DOHH2 (cell line): Measurements from ENCODE around the gene HSPB7.

Experiments used
- H3F3A ChIP-seq: fragments of 200-600 bp; sonication (generic), shearing (Covaris generic); 2 replicates; pipeline ENCODE4 v1.6.0; 2016; ENCODE audit warnings: antibody characterized with exemption, mild to moderate bottlenecking; ENCODE audit not compliant: control insufficient read depth, insufficient read depth
- H3K27ac ChIP-seq: fragments of 200-600 bp; sonication (generic); 2 replicates; pipeline ENCODE4 v1.5.1; 2014; ENCODE audit warnings: low read depth, mild to moderate bottlenecking, low read length, moderate library complexity
- H3K27me3 ChIP-seq: fragments of 200-600 bp; sonication (generic); 2 replicates; pipeline ENCODE4 v1.6.1; 2014; ENCODE audit warnings: mild to moderate bottlenecking, low read length, mixed read lengths; ENCODE audit not compliant: control insufficient read depth
- H3K36me3 ChIP-seq: fragments of 200-600 bp; sonication (generic); 2 replicates; pipeline ENCODE4 v1.6.1; 2014; ENCODE audit warnings: mild to moderate bottlenecking, low read length, moderate library complexity, mixed read lengths; ENCODE audit not compliant: control insufficient read depth
- H3K4me1 ChIP-seq: fragments of 200-600 bp; sonication (generic); 2 replicates; pipeline ENCODE4 v1.6.1; 2014; ENCODE audit warnings: mild to moderate bottlenecking, low read length, mixed read lengths; ENCODE audit not compliant: control insufficient read depth
- H3K4me2 ChIP-seq: fragments of 200-600 bp; sonication (generic); 2 replicates; pipeline ENCODE4 v1.6.0; 2014; ENCODE audit warnings: mild to moderate bottlenecking, low read length, moderate library complexity
- H3K4me3 ChIP-seq: fragments of 200-600 bp; sonication (generic); 2 replicates; pipeline ENCODE4 v1.5.1; 2014; ENCODE audit warnings: mild to moderate bottlenecking, low read length, mixed read lengths
- H3K79me2 ChIP-seq: fragments of 200-600 bp; sonication (generic); 2 replicates; pipeline ENCODE4 v1.6.1; 2014; ENCODE audit warnings: mild to moderate bottlenecking, low read length, mixed read lengths; ENCODE audit not compliant: control insufficient read depth
- H3K9me2 ChIP-seq: fragments of 200-600 bp; sonication (generic); replicated peaks from 2 replicates; pipeline ENCODE4 v1.6.1; 2014; ENCODE audit warnings: mild to moderate bottlenecking, low read length, mixed read lengths; ENCODE audit not compliant: control insufficient read depth
- H3K9me3 ChIP-seq: fragments of 200-600 bp; sonication (generic); 2 replicates; pipeline ENCODE4 v1.6.1; 2014; ENCODE audit warnings: antibody characterized with exemption, low read length, mixed read lengths; ENCODE audit not compliant: control insufficient read depth, insufficient read depth
- H4K20me1 ChIP-seq: fragments of 200-600 bp; sonication (generic); 2 replicates; pipeline ENCODE4 v1.6.0; 2014; ENCODE audit warnings: low read depth, mild to moderate bottlenecking, antibody characterized with exemption, low read length, moderate library complexity; ENCODE audit not compliant: control insufficient read depth, insufficient read depth
- EZH2phosphoT487 ChIP-seq: fragments of 200-600 bp; sonication (generic); IDR thresholded peaks from 2 replicates; pipeline ENCODE4 v1.6.1; 2017; ENCODE audit warnings: borderline replicate concordance, mild to moderate bottlenecking, antibody characterized with exemption, low read length, moderate library complexity, mixed read lengths
- TF ChIP-seq, protein P1 (sequence below): fragments of 200-600 bp; sonication (generic); IDR thresholded peaks from one replicate; pipeline ENCODE4 v1.5.1; 2014; ENCODE audit warnings: antibody characterized with exemption, mild to moderate bottlenecking, low read depth, low read length; ENCODE audit not compliant: poor library complexity, severe bottlenecking

Gene HSPB7

DNA sequence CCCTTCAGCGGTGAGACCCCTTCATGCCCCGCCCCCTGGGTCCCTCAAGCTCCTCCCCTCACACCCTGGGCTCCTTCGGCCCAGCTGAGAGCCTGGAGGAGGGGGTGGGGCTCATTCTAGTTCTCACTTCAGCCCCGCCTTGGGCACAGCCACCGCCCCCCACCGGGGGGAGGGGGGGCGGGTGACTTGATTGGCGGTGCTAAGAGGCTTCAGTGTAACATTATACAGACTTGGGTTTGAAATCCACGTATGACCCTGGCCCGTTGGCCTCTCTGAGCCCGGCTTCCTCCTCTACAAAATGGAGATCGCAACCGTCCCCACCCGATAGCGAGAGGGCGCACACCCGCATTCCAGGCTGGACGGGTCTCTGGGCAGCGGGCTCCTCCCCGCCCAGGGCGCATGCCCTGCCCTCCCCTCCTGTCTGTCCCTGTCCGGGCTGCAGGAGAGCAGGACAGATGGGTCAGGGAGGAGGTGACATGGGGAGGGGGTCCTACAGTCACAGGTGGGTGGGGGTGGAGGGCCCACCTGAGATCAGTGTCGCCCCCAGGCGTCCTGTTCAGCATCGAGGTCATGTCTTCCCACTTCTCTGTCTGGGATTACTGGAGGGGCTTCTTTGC, 30.8 kb upstream of the HSPB7 start:
- Histone ChIP-seq H3K27ac (no peak overlapping the region), H3K36me3 (no peaks in the 10 kb centered on the region), H3K79me2 (no peaks in the 10 kb centered on the region), H3F3A (no peaks in the 10 kb centered on the region), H3K4me1 (no peaks in the 10 kb centered on the region), H3K9me3 (no peaks in the 10 kb centered on the region), H3K27me3 (no peaks in the 10 kb centered on the region), H3K9me2 (no peaks in the 10 kb centered on the region), H3K4me3 (no peak overlapping the region), H4K20me1 (no peaks in the 10 kb centered on the region), H3K4me2 (no peak overlapping the region)
- TF ChIP-seq, protein P1, sequence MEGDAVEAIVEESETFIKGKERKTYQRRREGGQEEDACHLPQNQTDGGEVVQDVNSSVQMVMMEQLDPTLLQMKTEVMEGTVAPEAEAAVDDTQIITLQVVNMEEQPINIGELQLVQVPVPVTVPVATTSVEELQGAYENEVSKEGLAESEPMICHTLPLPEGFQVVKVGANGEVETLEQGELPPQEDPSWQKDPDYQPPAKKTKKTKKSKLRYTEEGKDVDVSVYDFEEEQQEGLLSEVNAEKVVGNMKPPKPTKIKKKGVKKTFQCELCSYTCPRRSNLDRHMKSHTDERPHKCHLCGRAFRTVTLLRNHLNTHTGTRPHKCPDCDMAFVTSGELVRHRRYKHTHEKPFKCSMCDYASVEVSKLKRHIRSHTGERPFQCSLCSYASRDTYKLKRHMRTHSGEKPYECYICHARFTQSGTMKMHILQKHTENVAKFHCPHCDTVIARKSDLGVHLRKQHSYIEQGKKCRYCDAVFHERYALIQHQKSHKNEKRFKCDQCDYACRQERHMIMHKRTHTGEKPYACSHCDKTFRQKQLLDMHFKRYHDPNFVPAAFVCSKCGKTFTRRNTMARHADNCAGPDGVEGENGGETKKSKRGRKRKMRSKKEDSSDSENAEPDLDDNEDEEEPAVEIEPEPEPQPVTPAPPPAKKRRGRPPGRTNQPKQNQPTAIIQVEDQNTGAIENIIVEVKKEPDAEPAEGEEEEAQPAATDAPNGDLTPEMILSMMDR = no peak
- TF ChIP-seq EZH2phosphoT487 = no peak

- no peak for TF ChIP-seq EZH2phosphoT487
- TF ChIP-seq, protein P1 = no peak
These were observed 30.1 kb upstream of the HSPB7 start for GRCh38 chr1:16047791-16048475.

GRCh38 chr1:16046842-16047241, 29.0 kb upstream of the HSPB7 start:
- Histone ChIP-seq H3K4me1 (no peaks in the 10 kb centered on the region), H3K4me3 (no peak overlapping the region), H3K27me3 (no peaks in the 10 kb centered on the region; the same call in 1 of the 2 replicates), H3K27ac (no peak overlapping the region), H3K79me2 (no peaks in the 10 kb centered on the region), H3K9me3 (no peaks in the 10 kb centered on the region), H3F3A (no peaks in the 10 kb centered on the region), H4K20me1 (no peaks in the 10 kb centered on the region), H3K36me3 (no peaks in the 10 kb centered on the region), H3K4me2 (no peak overlapping the region), H3K9me2 (no peaks in the 10 kb centered on the region)
- TF ChIP-seq, protein P1 = no peak
- TF ChIP-seq EZH2phosphoT487 = no peak

More at GRCh38 chr1:16047791-16048475, 30.1 kb upstream of the HSPB7 start:
- no peak overlapping the region for H3K4me3 ChIP-seq
- H3K4me2 ChIP-seq = no peak overlapping the region
- H3K27me3 ChIP-seq = no peaks in the 10 kb centered on the region
- H3K36me3 ChIP-seq = no peaks in the 10 kb centered on the region
- no peaks in the 10 kb centered on the region for H4K20me1 ChIP-seq
- H3K4me1 ChIP-seq = no peaks in the 10 kb centered on the region
- no peaks in the 10 kb centered on the region for H3F3A ChIP-seq
- H3K9me3 ChIP-seq = no peaks in the 10 kb centered on the region
- H3K27ac ChIP-seq = no peak overlapping the region
- no peaks in the 10 kb centered on the region for H3K79me2 ChIP-seq
- no peaks in the 10 kb centered on the region for H3K9me2 ChIP-seq
